Right atrium auricular region (tissue), 2 donors: Measurements from ENCODE around the gene PLD1. TPM values are rescaled to one million over a fixed set of nuclear protein-coding genes. Genes with fewer than 3 reads are reported as not detected.

Experiments
- DNase-seq: peaks from one replicate; pipeline ENCODE4 v3.0.0-alpha.2; 2019; ENCODE audit warnings: low spot score
- H3K27ac ChIP-seq, 2 donors: fragments of 200-600 bp; sonication (generic); 1 replicate in 1 of 2; 2 replicates in 1 of 2; pipeline ENCODE4 v1.5.1; 2016 to 2019
- H3K27me3 ChIP-seq, 2 donors: fragments of 200-600 bp; sonication (generic); one replicate each; pipeline versions ENCODE4 v1.5.1 to v1.6.0; 2017 to 2019
- H3K36me3 ChIP-seq: fragments of 200-600 bp; sonication (generic); one replicate; pipeline ENCODE4 v1.5.1; 2016
- H3K4me1 ChIP-seq, 2 donors: fragments of 200-600 bp; sonication (generic); one replicate each; pipeline versions ENCODE4 v1.5.1 to v1.6.0; 2017 to 2019
- H3K4me3 ChIP-seq, 2 donors: fragments of 200-600 bp; sonication (generic); 1 replicate in 1 of 2; 2 replicates in 1 of 2; pipeline ENCODE4 v1.5.1; 2017 to 2019; ENCODE audit warnings: mild to moderate bottlenecking in 1 of 2, moderate library complexity in 1 of 2
- H3K9me3 ChIP-seq, 2 donors: fragments of 200-600 bp; sonication (generic); one replicate each; pipeline ENCODE4 v1.5.1; 2019
- CTCF ChIP-seq, 2 donors: fragments of 200-600 bp; sonication (generic); IDR thresholded peaks; one replicate each; pipeline ENCODE4 v1.5.1; 2019; ENCODE audit warnings: antibody characterized with exemption in 2 of 2
- total RNA-seq, 2 donors: library from RNA; depleted of rRNA; stranded (reverse); fragments of >200 nt; gene quantifications; one replicate each; pipeline ENCODE4 v1.1.0, GENCODE V29; 2016

Gene PLD1
- total RNA-seq, 2 donors from 2014 or later, result 64.5 to 111 TPM

GRCh38 chr3:171652932-171653331 is 157.4 kb downstream of the PLD1 start:
- no peak for DNase-seq
- no peak overlapping the region for H3K4me3 ChIP-seq
- H3K4me1 ChIP-seq, result peaks cover 0 to 32% of the 10 kb centered on the region in 2 donors
- H3K27me3 ChIP-seq, result no peaks in the 10 kb centered on the region
- TF ChIP-seq CTCF (IDR thresholded peaks at IDR 0.05), result no peak
- H3K9me3 ChIP-seq, result no peaks in the 10 kb centered on the region
- H3K27ac ChIP-seq, result no peak overlapping the region
- H3K36me3 ChIP-seq, result no peaks in the 10 kb centered on the region

DNA sequence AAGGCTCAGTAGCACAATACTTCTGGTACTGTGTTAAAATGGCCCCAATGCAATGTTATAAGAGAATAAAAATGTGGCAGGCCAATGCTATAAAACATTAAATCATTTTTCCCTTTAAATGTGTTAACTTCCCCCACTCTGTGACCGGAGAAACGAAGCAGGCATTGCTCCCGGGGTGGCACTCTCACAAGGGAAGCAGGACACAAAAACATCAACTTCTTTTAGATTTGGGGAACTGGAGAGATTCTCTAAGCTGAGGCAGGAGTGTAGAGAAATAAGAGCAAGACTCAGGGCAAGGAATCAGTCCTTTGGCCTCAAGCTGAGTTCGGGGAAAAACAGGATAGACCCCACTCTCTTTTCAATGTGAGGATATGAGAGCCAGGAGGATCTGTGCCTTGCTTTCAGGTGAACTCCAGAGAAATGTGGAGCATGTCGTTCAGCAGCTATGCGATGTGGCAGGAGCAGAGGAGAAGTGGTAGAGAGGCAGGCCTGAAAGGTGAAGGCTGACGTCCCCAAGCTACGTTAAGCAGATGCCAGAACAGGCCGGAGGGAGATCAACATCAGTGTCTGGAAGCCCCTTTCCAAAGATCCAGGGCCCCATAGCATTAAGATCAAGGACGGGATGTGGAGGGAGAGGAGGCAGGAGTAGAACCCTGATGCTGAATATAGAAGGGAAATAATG is 160.2 kb downstream of the PLD1 start:
- peaks cover 0 to 38% of the 10 kb centered on the region in 2 donors for H3K4me1 ChIP-seq
- H3K4me3 ChIP-seq, result no peak overlapping the region
- peak overlapping the region; percentile 52 to 68 for H3K27ac ChIP-seq
- DNase-seq, result no peak
- TF ChIP-seq CTCF (IDR thresholded peaks at IDR 0.05), result no peak
- H3K9me3 ChIP-seq, result no peaks in the 10 kb centered on the region
- no peaks in the 10 kb centered on the region for H3K27me3 ChIP-seq
- H3K36me3 ChIP-seq, result no peaks in the 10 kb centered on the region

DNA sequence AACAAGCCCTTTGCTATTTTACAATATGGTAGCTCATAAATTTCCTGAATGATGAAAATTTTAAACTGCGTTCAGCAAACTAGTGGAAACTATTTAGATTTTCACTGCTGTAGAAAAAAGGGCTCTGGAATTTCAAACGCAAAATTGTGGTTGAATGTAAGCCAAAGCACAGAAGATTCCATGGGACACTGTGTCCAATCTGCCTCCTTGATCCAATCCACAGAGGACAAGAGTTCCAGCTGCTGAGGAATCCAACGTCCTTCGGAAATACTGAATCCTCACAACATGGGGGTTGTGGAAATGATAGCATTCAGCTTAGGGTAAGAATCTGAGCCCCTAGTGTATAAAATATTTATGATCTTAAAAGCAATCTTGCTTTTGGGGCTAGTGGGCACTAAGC is 161.0 kb downstream of the PLD1 start:
- H3K4me3 ChIP-seq, result no peak overlapping the region
- no peaks in the 10 kb centered on the region for H3K36me3 ChIP-seq
- H3K27ac ChIP-seq, result peak overlapping the region; percentile 52 to 68
- H3K4me1 ChIP-seq, result peaks cover 0 to 31% of the 10 kb centered on the region in 2 donors
- no peaks in the 10 kb centered on the region for H3K27me3 ChIP-seq
- DNase-seq, result no peak
- no peaks in the 10 kb centered on the region for H3K9me3 ChIP-seq
- no peak for TF ChIP-seq CTCF (IDR thresholded peaks at IDR 0.05)

DNA sequence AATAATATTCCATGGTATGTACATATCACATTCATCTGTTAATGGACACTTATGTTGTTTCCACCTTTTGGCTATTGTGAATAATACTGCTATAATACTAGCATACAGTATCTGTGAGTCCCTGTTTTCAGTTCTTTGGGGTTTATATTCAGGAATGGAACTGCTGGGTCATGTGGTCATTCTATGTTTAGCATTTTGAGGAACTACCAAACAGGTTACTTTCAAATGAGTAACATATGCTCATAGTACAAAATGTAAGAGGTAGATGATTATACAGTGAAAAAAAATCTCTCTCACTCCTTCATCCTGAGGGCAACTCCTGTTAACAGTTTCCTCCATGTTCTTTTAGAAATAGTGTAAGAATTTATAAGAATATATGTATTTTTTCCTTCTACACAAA is 162.2 kb downstream of the PLD1 start:
- H3K27ac ChIP-seq, result peak overlapping the region; percentile 68 to 77
- H3K4me1 ChIP-seq, result peaks cover 0 to 29% of the 10 kb centered on the region in 2 donors

GRCh38 chr3:171646357-171647133 is 163.7 kb downstream of the PLD1 start:
- peak; percentile 54 to 77 for TF ChIP-seq CTCF (IDR thresholded peaks at IDR 0.05)
- Histone ChIP-seq H3K9me3 (no peaks in the 10 kb centered on the region), H3K4me3 (no peak overlapping the region), H3K36me3 (peaks cover 5% of the 10 kb centered on the region), H3K27me3 (no peaks in the 10 kb centered on the region), H3K4me1 (peaks cover 0 to 29% of the 10 kb centered on the region in 2 donors), H3K27ac (peak overlapping the region; percentile 68 to 77)
- DNase-seq, result no peak

More for the DNA sequence above, 162.2 kb downstream of the PLD1 start:
- Histone ChIP-seq H3K9me3 (no peaks in the 10 kb centered on the region), H3K27me3 (no peaks in the 10 kb centered on the region), H3K4me3 (no peak overlapping the region), H3K36me3 (no peaks in the 10 kb centered on the region)
- no peak for TF ChIP-seq CTCF (IDR thresholded peaks at IDR 0.05)
- no peak for DNase-seq
